HG03139 (cell line): Measurements from ENCODE around the gene DIP2A.
"Not testable (repeated sequence)": the region's sequence is repeated elsewhere in the genome, so short reads cannot be mapped to it uniquely, and the experiment has no call there.

Source experiments
- ATAC-seq: cut with Tn5 transposase; IDR thresholded peaks from one replicate; pipeline ENCODE4 v1.9.1; 2021; ENCODE audit not compliant: unreplicated experiment

The DIP2A gene

DNA sequence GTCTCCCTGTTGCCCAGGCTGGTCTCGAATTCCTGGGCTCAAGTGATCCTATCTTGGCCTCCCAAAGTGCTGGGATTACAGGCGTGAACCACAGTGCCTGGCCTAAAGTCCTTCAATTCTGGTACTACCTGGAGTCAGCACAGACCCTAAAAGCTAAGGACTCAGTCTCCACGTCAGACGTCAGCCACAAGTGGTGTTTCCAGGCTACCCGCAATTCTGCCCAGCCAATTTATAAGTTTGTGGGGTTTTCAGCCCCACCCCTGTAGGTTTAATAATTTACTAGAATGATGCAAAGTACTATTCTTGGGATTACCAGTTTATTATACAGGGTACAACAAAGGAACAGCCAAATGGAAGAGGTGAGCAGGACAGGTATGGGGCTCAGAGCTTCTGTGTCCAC is 10.6 kb upstream of the DIP2A start:
- no peak for ATAC-seq

GRCh38 chr21:46448855-46449254 is 9.8 kb upstream of the DIP2A start:
- not testable (repeated sequence) for ATAC-seq

GRCh38 chr21:46452710-46453109 is 6.0 kb upstream of the DIP2A start:
- ATAC-seq = no peak

DNA sequence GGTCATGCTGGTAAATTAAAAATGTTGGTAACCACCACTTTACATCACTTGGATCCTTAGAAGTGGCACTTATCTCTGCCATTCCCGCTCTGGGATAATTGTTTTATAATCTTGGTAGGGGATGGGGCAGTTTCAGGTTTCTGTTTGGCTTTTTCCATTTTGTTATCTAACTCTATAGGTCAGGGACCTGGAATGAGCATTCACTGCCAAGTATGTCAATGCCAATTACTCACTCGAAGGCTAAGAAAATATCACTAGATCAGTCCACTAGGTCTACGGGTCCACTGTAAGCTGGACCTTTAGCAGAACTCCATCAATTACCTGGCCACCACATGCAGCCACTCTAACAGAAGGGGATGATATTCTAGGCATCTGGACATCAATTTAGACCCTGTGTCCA is 4.5 kb upstream of the DIP2A start:
- ATAC-seq = no peak

- no peak for ATAC-seq
Observed at GRCh38 chr21:46454634-46455390, 3.9 kb upstream of the DIP2A start.

GRCh38 chr21:46455575-46456385 is 2.9 kb upstream of the DIP2A start:
- no peak for ATAC-seq

DNA sequence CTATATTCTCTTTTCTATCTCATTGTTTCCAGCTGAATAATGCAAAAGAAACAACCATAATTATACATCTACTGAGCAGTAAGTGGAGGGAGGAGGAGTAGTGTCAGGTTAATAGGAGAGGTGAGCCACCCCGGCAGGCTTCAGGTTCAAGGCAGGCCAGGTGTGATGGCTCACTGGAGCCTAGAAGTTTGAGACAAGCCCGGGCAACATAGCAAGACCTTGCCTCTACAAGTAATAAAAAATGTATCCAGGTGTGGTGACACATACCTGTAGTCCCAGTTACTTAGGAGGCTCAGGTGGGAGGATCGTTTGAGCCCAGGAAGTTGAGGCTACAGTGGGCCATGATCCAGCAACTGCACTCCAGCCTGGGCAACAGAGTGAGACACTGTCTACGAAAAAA is 1.9 kb upstream of the DIP2A start:
- ATAC-seq = no peak

GRCh38 chr21:46457801-46458314 is 833 bp upstream of the DIP2A start:
- ATAC-seq = no peak

- no peak for ATAC-seq
Observed at GRCh38 chr21:46459024-46459355, 299 bp downstream of the DIP2A start.

DNA sequence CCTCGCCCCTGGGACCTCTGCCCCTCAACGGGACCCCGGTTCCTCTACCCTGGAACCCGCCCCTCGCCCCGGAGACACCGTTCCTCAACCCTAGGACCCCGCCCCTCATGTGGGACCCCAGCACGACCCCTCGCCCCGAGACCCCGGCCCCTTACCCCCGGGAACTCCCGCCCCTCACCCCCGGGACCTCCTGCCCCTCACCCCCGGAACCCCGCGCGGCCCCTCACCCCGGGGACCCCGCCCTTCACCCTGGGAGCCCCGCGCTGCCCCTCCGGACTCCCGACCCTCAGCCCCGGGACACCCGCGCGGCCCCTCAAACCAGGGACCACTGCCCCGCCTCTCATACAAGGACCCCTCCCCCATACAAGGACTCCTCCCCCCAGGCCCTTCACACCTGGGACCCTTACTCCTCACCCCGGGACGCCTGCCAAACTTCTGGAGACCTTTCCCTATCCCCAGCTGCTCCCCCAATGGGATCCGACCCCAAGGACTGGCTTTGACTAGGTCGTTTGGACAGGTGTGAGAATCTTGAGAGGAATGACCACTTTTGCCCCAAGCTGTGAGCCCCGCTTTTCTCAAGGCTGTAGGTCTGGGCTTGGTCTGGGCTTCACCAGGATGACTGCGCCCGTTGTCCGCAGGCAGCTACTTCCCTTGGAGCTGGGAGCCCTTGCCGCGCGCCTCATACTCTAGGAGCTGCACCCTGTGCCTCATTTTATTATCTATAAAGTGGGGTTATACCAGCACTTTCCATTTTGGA is 843 bp downstream of the DIP2A start:
- ATAC-seq = no peak

- no peak for ATAC-seq
Observed at GRCh38 chr21:46461909-46462308, 3.2 kb downstream of the DIP2A start.

DNA sequence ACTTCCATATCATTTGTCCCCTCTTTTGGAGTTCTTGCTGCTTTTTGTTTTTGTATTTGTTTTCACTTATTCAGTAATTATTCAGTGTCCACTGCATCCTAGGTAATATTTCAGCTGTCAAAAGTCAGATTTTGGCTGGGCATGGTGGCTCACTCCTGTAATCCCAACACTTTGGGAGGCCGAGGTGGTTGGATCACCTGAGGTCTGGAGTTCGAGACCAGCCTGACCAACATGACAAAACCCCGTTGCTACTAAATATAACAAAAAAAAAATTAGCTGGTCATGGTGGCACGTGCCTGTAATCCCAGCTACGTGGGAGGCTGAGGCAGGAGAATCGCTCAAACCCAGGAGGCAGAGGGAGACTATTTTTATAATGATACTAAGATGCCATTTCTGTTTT is 6.5 kb downstream of the DIP2A start:
- ATAC-seq = not testable (repeated sequence)

GRCh38 chr21:46465651-46466050 is 7.0 kb downstream of the DIP2A start:
- ATAC-seq = no peak

DNA sequence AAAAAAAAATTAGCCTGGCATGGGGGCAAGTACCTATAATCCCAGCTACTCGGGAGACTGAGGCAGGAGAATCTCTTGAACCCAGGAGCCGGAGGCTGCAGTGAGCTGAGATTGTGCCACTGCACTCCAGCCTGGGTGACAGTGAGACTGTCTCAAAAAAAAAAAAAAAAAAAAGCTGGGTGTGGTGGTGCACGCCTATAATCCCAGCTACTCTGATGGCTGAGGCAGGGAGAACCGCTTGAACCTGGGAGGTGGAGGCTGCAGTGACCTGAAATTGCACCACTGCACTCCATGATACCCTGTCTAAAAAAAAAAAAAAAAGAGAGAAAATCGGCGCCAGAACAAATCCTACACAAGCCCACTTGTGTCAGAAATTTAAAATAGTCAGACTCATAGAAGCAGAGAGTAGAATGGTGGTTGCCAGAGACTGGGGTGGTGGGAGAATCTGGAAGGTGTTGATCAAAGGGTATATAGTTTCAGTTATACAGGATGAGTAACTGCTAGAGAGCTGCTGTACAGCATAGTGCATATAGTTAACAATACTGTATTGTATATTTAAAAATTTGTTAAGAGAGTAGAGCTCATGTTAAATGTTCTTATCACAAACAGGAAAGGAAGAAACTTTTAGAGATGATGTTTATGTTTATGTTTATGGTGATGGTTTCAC is 9.6 kb downstream of the DIP2A start:
- no peak for ATAC-seq

DNA sequence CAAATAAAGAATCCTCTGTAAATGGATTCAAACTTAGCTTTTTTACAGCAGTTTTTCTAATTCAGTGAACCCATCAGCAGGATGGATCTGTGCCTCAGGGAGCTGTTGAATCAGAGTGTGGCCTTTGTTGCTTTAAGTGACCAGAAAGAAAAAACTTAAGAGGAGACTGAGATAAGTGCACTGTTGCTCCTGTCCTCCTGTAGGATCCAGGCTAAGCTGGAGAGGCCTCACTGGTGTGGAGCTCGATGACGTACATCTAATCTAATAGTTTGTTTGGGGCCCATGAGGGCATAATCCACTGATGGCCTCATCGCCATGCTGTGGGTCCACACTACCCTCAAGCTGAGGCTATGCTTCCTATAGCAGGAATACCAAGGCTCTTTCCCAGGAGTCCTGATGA is 10.6 kb downstream of the DIP2A start:
- no peak for ATAC-seq

GRCh38 chr21:46471514-46471913 is 12.8 kb downstream of the DIP2A start:
- no peak for ATAC-seq

GRCh38 chr21:46472246-46472645 is 13.6 kb downstream of the DIP2A start:
- ATAC-seq = no peak

GRCh38 chr21:46474382-46474781 is 15.7 kb downstream of the DIP2A start:
- ATAC-seq = no peak

GRCh38 chr21:46475296-46475695 is 16.6 kb downstream of the DIP2A start:
- no peak for ATAC-seq

DNA sequence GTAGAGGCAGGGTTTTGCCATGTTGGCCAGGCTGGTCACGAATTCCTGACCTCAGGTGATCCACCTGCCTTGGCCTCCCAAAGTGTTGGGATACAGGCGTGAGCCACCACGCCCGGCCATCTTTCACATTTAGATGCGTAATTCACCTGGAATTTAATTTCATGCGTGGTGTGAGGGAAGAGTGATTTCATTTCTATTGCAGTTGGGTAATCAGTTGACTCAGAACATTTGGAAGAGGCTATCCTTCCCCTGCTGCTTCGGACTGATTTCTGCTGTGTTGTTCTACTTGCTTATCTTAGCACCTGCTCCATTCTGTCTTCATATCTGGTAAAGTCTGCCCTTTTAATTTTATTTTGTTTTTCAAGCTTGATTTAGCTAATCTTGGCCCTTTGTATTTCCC is 19.1 kb downstream of the DIP2A start:
- no peak for ATAC-seq

- no peak for ATAC-seq
Observed at GRCh38 chr21:46478910-46479309, 20.2 kb downstream of the DIP2A start.
